HG03045 (cell line): ENCODE measurements around the gene SLC9A9.

ENCODE experiments used
- ATAC-seq: cut with Tn5 transposase; IDR thresholded peaks from one replicate; pipeline ENCODE4 v1.9.1; 2021; ENCODE audit warnings: mild to moderate bottlenecking, moderate library complexity; ENCODE audit not compliant: unreplicated experiment

Gene SLC9A9

GRCh38 chr3:143367171-143367570, 481.1 kb downstream of the SLC9A9 start:
- ATAC-seq, result no peak

- no peak for ATAC-seq
Measured at GRCh38 chr3:143366672-143367071, 481.6 kb downstream of the SLC9A9 start.

GRCh38 chr3:143363949-143364348, 484.3 kb downstream of the SLC9A9 start:
- ATAC-seq, result no peak

- ATAC-seq, result no peak
Measured at GRCh38 chr3:143363276-143363675, 485.0 kb downstream of the SLC9A9 start.

GRCh38 chr3:143362115-143362991, 485.9 kb downstream of the SLC9A9 start:
- no peak for ATAC-seq

- no peak for ATAC-seq
Measured at GRCh38 chr3:143361589-143361988, 486.7 kb downstream of the SLC9A9 start.

- no peak for ATAC-seq
Measured at GRCh38 chr3:143360244-143360643, 488.0 kb downstream of the SLC9A9 start.

GRCh38 chr3:143358793-143359491, 489.3 kb downstream of the SLC9A9 start:
- ATAC-seq, result no peak

- no peak for ATAC-seq
Measured at GRCh38 chr3:143358155-143358792, 490.0 kb downstream of the SLC9A9 start.

GRCh38 chr3:143357700-143358099, 490.6 kb downstream of the SLC9A9 start:
- no peak for ATAC-seq

GRCh38 chr3:143356839-143357238, 491.4 kb downstream of the SLC9A9 start:
- ATAC-seq, result no peak

- no peak for ATAC-seq
Measured at GRCh38 chr3:143354342-143354741, 493.9 kb downstream of the SLC9A9 start.

- no peak for ATAC-seq
Measured at GRCh38 chr3:143352850-143353550, 495.3 kb downstream of the SLC9A9 start.

GRCh38 chr3:143351895-143352608, 496.2 kb downstream of the SLC9A9 start:
- ATAC-seq, result no peak

- ATAC-seq, result no peak
Measured at GRCh38 chr3:143351354-143351753, 496.9 kb downstream of the SLC9A9 start.

GRCh38 chr3:143349455-143349854, 498.8 kb downstream of the SLC9A9 start:
- ATAC-seq, result no peak

- ATAC-seq, result no peak
Measured at GRCh38 chr3:143348486-143349327, 499.6 kb downstream of the SLC9A9 start.

- no peak for ATAC-seq
Measured at GRCh38 chr3:143344516-143345165, 503.6 kb downstream of the SLC9A9 start.

- ATAC-seq, result no peak
Measured at GRCh38 chr3:143343944-143344343, 504.3 kb downstream of the SLC9A9 start.
